Measurements from ENCODE around the gene WNK4. TPM values are rescaled to one million over a fixed set of nuclear protein-coding genes. Genes with fewer than 3 reads are reported as not detected.

Gene WNK4
- total RNA-seq, 1 experiment from 2014 or later: 2.6 TPM

DNA sequence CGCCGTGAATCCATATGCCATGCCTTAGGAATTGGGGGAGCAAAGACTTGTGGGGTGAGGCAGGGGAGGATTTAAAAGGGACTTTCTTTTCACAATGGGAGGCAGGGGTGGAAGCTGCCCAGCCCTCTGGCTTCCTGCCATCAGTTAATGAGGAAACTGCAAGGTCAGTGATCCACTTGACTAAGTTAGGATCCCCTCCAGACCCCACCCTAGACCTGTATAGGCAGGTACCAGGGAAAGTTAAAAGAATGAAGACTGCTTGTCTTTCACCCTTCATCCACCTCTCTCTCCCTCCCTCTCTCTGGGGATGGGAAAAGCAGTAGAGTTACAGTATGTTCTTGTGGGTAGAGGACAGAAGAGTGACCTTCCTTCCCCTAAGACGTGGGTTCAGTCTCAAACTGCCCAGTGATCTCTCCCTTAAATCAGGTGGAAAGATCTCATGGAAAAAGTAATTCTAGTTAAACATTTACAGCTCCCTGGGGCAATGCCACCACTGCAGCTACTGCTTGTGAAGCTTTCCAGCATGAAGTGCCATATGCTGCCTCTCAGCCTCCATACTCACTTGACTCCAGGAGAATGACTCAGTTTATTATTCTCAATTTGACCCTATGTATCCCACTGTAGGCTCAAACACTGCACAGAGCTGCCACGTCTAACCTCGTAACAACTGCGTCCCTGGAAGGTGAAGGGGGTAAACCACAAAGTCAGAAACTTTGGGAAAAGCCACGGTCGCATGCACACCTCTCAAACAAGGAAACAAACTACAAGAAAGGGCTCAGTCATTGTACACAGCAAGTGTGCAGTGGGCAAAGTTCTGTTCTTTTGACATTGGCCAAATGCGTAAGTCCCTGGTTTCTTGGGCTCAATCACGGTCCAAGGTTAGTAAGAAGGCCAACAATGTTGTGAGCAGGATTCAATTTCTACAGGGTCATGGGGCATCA lies 16.9 kb downstream of the WNK4 start:
- Histone ChIP-seq H2BK12ac (ENCODE audit: insufficient read length, low read depth, low read length) (no peak overlapping the region), H2AFZ (ENCODE audit: low read length) (no peak overlapping the region), H2BK5ac (ENCODE audit: insufficient read length, low read length) (no peak overlapping the region), H3K23ac (ENCODE audit: insufficient read length, low read depth, low read length) (no peak overlapping the region), H3K4me2 (ENCODE audit: insufficient read depth, insufficient read length, low read length) (peak overlapping the region; percentile 70), H3K14ac (ENCODE audit: insufficient read depth, low read length) (no peak overlapping the region), H3T11ph (ENCODE audit: low read length) (no peak overlapping the region), H3K18ac (ENCODE audit: insufficient read length, low read depth, low read length) (no peak overlapping the region), H2BK120ac (ENCODE audit: low read depth, low read length, poor library complexity, severe bottlenecking) (no peak overlapping the region), H3K9ac (ENCODE audit: extremely low read depth, insufficient read length, low read length) (peak overlapping the region; percentile 86), H2BK15ac (ENCODE audit: low read depth, low read length) (no peak overlapping the region), H3K27me3 (ENCODE audit: insufficient read depth, low read length) (no peaks in the 10 kb centered on the region), H3K23me2 (ENCODE audit: insufficient read length, low read depth, low read length, poor library complexity, severe bottlenecking) (no peaks in the 10 kb centered on the region), H4K5ac (ENCODE audit: insufficient read length, low read depth, low read length) (no peak overlapping the region), H4K8ac (replicated peaks; ENCODE audit: insufficient read length, low read depth, low read length) (no peak overlapping the region), H2AK5ac (ENCODE audit: insufficient read length, low read length) (no peak overlapping the region), H3K79me2 (ENCODE audit: insufficient read depth, low read length) (no peaks in the 10 kb centered on the region), H3K27ac (ENCODE audit: insufficient read length, low read depth, low read length) (no peak overlapping the region), H4K91ac (ENCODE audit: insufficient read length, low read depth, low read length) (no peak overlapping the region), H3K79me1 (ENCODE audit: insufficient read depth, low read depth, low read length, poor library complexity, severe bottlenecking) (no peaks in the 10 kb centered on the region), H2BK20ac (ENCODE audit: low read depth, low read length, poor library complexity, severe bottlenecking) (no peak overlapping the region), H3K56ac (ENCODE audit: insufficient read length, low read depth, low read length) (no peak overlapping the region), H3K4ac (ENCODE audit: low read depth, low read length) (no peak overlapping the region), H3K9me3 (ENCODE audit: control insufficient read depth, low read depth, low read length) (no peaks in the 10 kb centered on the region), H3K4me1 (ENCODE audit: insufficient read depth, low read length) (no peaks in the 10 kb centered on the region; the same call in 1 of the 2 replicates), H4K20me1 (ENCODE audit: control insufficient read depth, insufficient read depth, insufficient read length) (no peaks in the 10 kb centered on the region)
- H3K9me3 Mint-ChIP-seq: peaks cover 5 to 8% of the 10 kb centered on the region in 2 experiments
- peaks cover 27% of the 10 kb centered on the region for H3K27me3 Mint-ChIP-seq (ENCODE audit: low read depth)
- H3K4me3 Mint-ChIP-seq: peak overlapping the region; percentile 92
- TF ChIP-seq, protein P1, sequence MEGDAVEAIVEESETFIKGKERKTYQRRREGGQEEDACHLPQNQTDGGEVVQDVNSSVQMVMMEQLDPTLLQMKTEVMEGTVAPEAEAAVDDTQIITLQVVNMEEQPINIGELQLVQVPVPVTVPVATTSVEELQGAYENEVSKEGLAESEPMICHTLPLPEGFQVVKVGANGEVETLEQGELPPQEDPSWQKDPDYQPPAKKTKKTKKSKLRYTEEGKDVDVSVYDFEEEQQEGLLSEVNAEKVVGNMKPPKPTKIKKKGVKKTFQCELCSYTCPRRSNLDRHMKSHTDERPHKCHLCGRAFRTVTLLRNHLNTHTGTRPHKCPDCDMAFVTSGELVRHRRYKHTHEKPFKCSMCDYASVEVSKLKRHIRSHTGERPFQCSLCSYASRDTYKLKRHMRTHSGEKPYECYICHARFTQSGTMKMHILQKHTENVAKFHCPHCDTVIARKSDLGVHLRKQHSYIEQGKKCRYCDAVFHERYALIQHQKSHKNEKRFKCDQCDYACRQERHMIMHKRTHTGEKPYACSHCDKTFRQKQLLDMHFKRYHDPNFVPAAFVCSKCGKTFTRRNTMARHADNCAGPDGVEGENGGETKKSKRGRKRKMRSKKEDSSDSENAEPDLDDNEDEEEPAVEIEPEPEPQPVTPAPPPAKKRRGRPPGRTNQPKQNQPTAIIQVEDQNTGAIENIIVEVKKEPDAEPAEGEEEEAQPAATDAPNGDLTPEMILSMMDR (conservative IDR thresholded peaks at IDR 0.05): no peak
- peaks cover 6 to 7% of the 10 kb centered on the region in 2 experiments for H3K4me1 Mint-ChIP-seq
- H3K27ac Mint-ChIP-seq: peak overlapping the region in 1 of 3 experiments; percentile 75; a peak in 2 of 7 replicates
- WGBS (ENCODE audit: extremely low coverage, insufficient read length, low lambda C conversion rate): no CpG with 5 or more reads among the region's 10 CpGs
- DNase-seq: no peak
- H3K36me3 Mint-ChIP-seq (ENCODE audit: insufficient read depth in 1 of 3, low read depth in 3 of 3): peaks cover 5 to 24% (median 20%) of the 10 kb centered on the region in 3 experiments; a peak in 6 of 7 replicates

All from H9 (cell line).